GM13976 (cell line): ENCODE results near the gene NYAP2.

Experiments
- DNase-seq: peaks from one replicate; pipeline ENCODE4 v3.0.0; 2012; ENCODE audit warnings: low spot score
- CTCF ChIP-seq: IDR thresholded peaks from 2 replicates; pipeline ENCODE4 v1.5.1; 2012; ENCODE audit warnings: borderline replicate concordance, mild to moderate bottlenecking; ENCODE audit not compliant: insufficient read depth; ENCODE audit errors: extremely low read depth, missing control alignments, control extremely low read depth
- in situ Hi-C: fragments of 300-500 bp; cut with MboI; formaldehyde crosslinking; loops from one replicate; pipeline ENCODE4 v1.12.0; 2022; ENCODE audit warnings: low sequenced_read_pairs, mixed read lengths, inconsistent platforms; ENCODE audit not compliant: unreplicated experiment

The NYAP2 gene

GRCh38 chr2:225378984-225379383 lies 20.5 kb upstream of the NYAP2 start:
- DNase-seq = no peak
- TF ChIP-seq CTCF = no peak
- in situ Hi-C loops = no loop called here

- no peak for DNase-seq
- in situ Hi-C loops = no loop called here
- TF ChIP-seq CTCF = no peak
Observed at GRCh38 chr2:225379856-225380255, 19.7 kb upstream of the NYAP2 start.

GRCh38 chr2:225381609-225382008 lies 17.9 kb upstream of the NYAP2 start:
- no peak for TF ChIP-seq CTCF
- in situ Hi-C loops = no loop called here
- DNase-seq = no peak

- no peak for DNase-seq
- TF ChIP-seq CTCF = no peak
- in situ Hi-C loops = no loop called here
Observed at GRCh38 chr2:225398372-225398771, 1.1 kb upstream of the NYAP2 start.

GRCh38 chr2:225400060-225400511 lies 576 bp downstream of the NYAP2 start:
- no peak for DNase-seq
- no peak for TF ChIP-seq CTCF
- in situ Hi-C loops = no loop called here

- in situ Hi-C loops = no loop called here
- DNase-seq = no peak
- no peak for TF ChIP-seq CTCF
Observed at GRCh38 chr2:225400546-225401400, 1.3 kb downstream of the NYAP2 start.

- TF ChIP-seq CTCF = no peak
- in situ Hi-C loops = no loop called here
Observed at GRCh38 chr2:225402210-225402776, 2.8 kb downstream of the NYAP2 start.

More at GRCh38 chr2:225402210-225402776, 2.8 kb downstream of the NYAP2 start:
- DNase-seq = no peak
